NOMO-1 treated with dmso at 0.1 percent for 144 hours (cell line): ENCODE measurements around the gene AP1G2.
A peak's percentile ranks its signal among the peaks of the same experiment; 100 is the strongest.
"Not testable (repeated sequence)": the region's sequence is repeated elsewhere in the genome, so short reads cannot be mapped to it uniquely, and the experiment has no call there.

ENCODE experiments used
- DNase-seq: peaks from one replicate; lab custom pipeline; 2025; ENCODE audit not compliant: unreplicated experiment; lab: John Stamatoyannopoulos, UW

AP1G2 gene

GRCh38 chr14:23567186-23568020 lies at the start of gene AP1G2:
Gene AP1G2 (minus strand): TSS chr14:23567791. CDS start chr14:23567314, 477 bp downstream.
- peak; percentile 80 for DNase-seq

GRCh38 chr14:23615856-23616255 lies 48.3 kb upstream of the AP1G2 start:
- peak; percentile 26 for DNase-seq

GRCh38 chr14:23614395-23614828 lies 46.8 kb upstream of the AP1G2 start:
- DNase-seq = no peak

GRCh38 chr14:23613242-23614070 lies 45.9 kb upstream of the AP1G2 start:
- no peak for DNase-seq

- DNase-seq = no peak
Observed at GRCh38 chr14:23612802-23613201, 45.2 kb upstream of the AP1G2 start.

- no peak for DNase-seq
Observed at GRCh38 chr14:23612354-23612732, 44.8 kb upstream of the AP1G2 start.

- DNase-seq = no peak
Observed at GRCh38 chr14:23610815-23611289, 43.3 kb upstream of the AP1G2 start.

- DNase-seq = no peak
Observed at GRCh38 chr14:23610090-23610814, 42.7 kb upstream of the AP1G2 start.

- not testable (repeated sequence) for DNase-seq
Observed at GRCh38 chr14:23609411-23610089, 42.0 kb upstream of the AP1G2 start.

GRCh38 chr14:23609001-23609400 lies 41.4 kb upstream of the AP1G2 start:
- DNase-seq = no peak

GRCh38 chr14:23608454-23608853 lies 40.9 kb upstream of the AP1G2 start:
- DNase-seq = no peak

- DNase-seq = no peak
Observed at GRCh38 chr14:23605931-23606585, 38.5 kb upstream of the AP1G2 start.

- no peak for DNase-seq
Observed at GRCh38 chr14:23604675-23605170, 37.1 kb upstream of the AP1G2 start.

GRCh38 chr14:23604148-23604547 lies 36.6 kb upstream of the AP1G2 start:
- no peak for DNase-seq

GRCh38 chr14:23603103-23603502 lies 35.5 kb upstream of the AP1G2 start:
- no peak for DNase-seq

- DNase-seq = no peak
Observed at GRCh38 chr14:23602181-23603095, 34.8 kb upstream of the AP1G2 start.

GRCh38 chr14:23601845-23602180 lies 34.2 kb upstream of the AP1G2 start:
- no peak for DNase-seq

- no peak for DNase-seq
Observed at GRCh38 chr14:23601424-23601823, 33.8 kb upstream of the AP1G2 start.

- DNase-seq = no peak
Observed at GRCh38 chr14:23600806-23601205, 33.2 kb upstream of the AP1G2 start.
